IPS-NIHi11 (cell line): ENCODE data around the gene GJD2.
A peak's percentile ranks its signal among the peaks of the same experiment; 100 is the strongest.

Experiments used
- DNase-seq: peaks from one replicate; pipeline ENCODE4 v3.0.0; 2012; ENCODE audit warnings: mixed read lengths, low spot score

The GJD2 gene

GRCh38 chr15:34773013-34773412 is 18.2 kb upstream of the GJD2 start:
- DNase-seq: no peak

GRCh38 chr15:34772312-34772711 is 17.5 kb upstream of the GJD2 start:
- DNase-seq: no peak

- DNase-seq: no peak
Observed at GRCh38 chr15:34769711-34770110, 14.9 kb upstream of the GJD2 start.

- no peak for DNase-seq
Observed at GRCh38 chr15:34768530-34768929, 13.7 kb upstream of the GJD2 start.

GRCh38 chr15:34765741-34766140 is 10.9 kb upstream of the GJD2 start:
- no peak for DNase-seq

GRCh38 chr15:34760909-34761308 is 6.1 kb upstream of the GJD2 start:
- no peak for DNase-seq

- DNase-seq: no peak
Observed at GRCh38 chr15:34759992-34760391, 5.2 kb upstream of the GJD2 start.

GRCh38 chr15:34759347-34759746 is 4.5 kb upstream of the GJD2 start:
- DNase-seq: no peak

- DNase-seq: no peak
Observed at GRCh38 chr15:34757262-34757661, 2.5 kb upstream of the GJD2 start.

- no peak for DNase-seq
Observed at GRCh38 chr15:34755419-34755773, 598 bp upstream of the GJD2 start.

- DNase-seq: peak; percentile 22
Observed at GRCh38 chr15:34754171-34754601, 612 bp downstream of the GJD2 start.

GRCh38 chr15:34753236-34753894 is 1.4 kb downstream of the GJD2 start:
- peak; percentile 77 for DNase-seq

- no peak for DNase-seq
Observed at GRCh38 chr15:34749691-34750090, 5.1 kb downstream of the GJD2 start.

- no peak for DNase-seq
Observed at GRCh38 chr15:34739346-34739745, 15.5 kb downstream of the GJD2 start.

- DNase-seq: no peak
Observed at GRCh38 chr15:34738002-34738401, 16.8 kb downstream of the GJD2 start.

GRCh38 chr15:34737477-34737876 is 17.3 kb downstream of the GJD2 start:
- DNase-seq: no peak

- no peak for DNase-seq
Observed at GRCh38 chr15:34734303-34734702, 20.5 kb downstream of the GJD2 start.

GRCh38 chr15:34733621-34734020 is 21.2 kb downstream of the GJD2 start:
- no peak for DNase-seq

- DNase-seq: no peak
Observed at GRCh38 chr15:34732430-34732829, 22.4 kb downstream of the GJD2 start.

- no peak for DNase-seq
Observed at GRCh38 chr15:34730701-34731100, 24.1 kb downstream of the GJD2 start.

GRCh38 chr15:34729886-34730285 is 24.9 kb downstream of the GJD2 start:
- DNase-seq: no peak

GRCh38 chr15:34729056-34729455 is 25.7 kb downstream of the GJD2 start:
- DNase-seq: no peak

GRCh38 chr15:34726406-34727100 is 28.2 kb downstream of the GJD2 start:
- no peak for DNase-seq

- no peak for DNase-seq
Observed at GRCh38 chr15:34725556-34725955, 29.2 kb downstream of the GJD2 start.
